ENCODE data around the gene MIXL1.
"Not testable (repeated sequence)": the region's sequence is repeated elsewhere in the genome, so short reads cannot be mapped to it uniquely, and the experiment has no call there.

Gene MIXL1

DNA sequence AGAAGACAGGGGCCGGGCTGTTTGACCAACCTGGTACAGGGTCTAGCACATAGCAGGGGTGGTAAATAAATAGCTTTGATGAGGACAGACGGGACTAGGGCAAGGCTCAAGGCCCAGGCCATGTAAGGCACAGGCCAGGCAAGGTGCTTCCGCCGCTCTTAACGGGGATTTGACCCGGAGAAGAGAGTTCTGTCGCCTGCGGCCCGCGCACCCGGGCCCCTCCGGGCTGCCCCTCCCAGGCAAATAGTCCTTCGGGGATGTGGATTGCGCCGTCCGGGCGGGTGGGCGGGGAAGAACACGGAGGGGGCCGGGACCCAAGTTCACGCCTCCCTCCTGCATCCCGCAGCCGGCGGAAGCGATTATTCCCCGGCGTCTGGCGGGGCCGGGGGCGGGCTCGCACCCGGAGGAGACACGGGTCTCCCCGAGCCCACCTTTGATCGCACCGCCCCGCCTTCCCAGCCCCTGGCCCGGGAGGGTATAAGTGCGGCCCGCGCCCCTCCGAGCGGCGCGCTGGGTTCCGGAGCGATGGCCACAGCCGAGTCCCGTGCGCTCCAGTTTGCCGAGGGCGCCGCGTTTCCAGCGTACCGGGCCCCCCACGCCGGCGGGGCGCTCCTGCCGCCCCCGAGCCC, at the start of gene MIXL1:
Gene MIXL1, plus strand, starts transcription at position 508 of the 629 bp plus-strand sequence. Its CDS starts 18 bp downstream, at position 526.
- no peak for DNase-seq (ENCODE audit: low read depth in 2 of 2)

DNA sequence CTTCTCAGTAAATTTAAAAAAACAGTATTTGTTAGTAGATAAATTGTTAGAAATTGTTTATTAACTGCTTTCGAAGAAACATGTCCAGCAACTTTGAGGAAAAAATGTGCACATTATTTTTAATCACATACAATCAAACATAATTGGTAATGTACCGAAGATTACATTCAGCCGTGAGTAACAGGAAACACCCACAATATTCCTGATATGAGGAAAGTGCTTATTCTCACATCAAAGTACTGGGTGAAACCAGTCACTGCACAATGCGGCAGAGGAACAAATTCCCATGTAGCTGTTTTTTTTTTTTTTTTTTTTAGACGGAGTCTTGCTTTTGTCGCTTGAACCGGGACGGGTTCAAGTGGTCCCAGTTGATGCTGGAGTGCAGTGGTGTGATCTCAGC, 46.6 kb upstream of the MIXL1 start:
- DNase-seq (ENCODE audit: low read depth in 2 of 2), result no peak

DNA sequence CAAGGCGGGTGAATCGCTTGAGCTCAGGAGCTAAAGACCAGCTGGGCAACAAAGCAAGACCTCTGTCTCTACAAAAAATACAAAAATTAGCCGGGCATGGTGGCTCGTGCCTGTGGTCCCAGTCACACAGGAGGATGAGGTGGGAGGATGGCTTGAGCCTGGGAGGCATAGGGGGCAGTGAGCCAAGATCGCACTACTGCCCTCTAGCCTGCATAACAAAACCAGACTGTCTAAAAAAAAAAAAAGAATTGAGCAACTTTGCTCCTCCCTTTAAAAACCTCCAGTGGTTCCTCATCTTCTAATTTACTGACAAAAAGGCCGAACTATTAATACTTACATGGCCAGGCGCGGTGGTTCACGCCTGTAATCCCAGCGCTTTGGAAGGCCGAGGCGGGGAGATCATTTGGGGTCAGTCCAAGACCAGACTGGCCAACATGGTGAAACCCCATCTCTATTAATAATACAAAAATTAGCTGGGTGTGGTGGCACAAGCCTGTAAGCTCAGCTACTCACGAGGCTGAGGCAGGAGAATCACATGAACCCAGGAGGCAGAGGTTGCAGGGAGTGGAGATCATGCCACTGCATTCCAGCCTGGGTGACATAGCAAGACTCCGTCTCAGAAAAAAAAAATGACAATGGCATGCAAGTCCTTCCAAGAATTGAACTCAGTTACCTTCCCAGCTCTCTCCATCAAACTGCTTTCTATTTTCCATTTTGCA, 41.3 kb upstream of the MIXL1 start:
- no peak for DNase-seq (ENCODE audit: low read depth in 2 of 2)

DNA sequence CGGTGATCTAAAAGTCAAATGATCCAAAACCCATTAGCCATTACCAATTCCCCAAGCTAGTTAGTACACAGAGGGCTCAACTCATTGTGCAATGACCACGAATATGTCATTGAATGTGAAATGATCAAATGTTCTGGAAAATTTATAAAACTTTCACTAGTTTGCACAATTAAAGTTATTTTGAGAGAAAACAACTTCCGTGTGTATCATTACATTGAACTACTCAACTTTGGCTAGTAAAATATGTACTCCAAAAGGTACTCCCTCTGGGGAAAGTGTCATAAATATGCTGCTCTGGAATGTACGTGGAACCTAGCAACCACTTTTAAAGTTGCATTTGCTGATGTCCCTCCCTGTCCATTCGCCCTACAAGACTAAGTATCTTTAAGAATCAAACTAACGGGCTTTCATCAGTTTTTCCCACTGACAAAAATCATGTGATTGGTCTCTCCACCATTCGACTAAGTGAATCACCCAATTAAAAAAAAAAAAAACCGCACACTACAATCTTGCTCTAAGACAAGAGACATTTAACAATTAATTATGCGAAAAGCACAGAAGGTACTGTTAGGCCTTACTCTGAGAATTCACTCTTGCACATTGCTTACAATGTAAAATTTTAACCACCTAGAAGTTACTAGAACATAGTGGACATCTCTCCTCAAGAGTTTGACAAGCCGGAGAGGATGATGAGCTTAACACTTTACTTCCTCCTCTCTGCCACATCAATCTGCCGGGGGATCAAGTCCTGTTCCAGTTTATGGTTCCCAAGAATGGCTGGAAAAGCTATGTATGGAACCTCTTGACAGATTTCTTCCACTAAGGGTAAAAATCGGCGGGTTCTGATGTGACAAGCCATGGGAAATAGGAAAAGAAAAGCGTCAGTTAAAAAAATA, 38.1 kb upstream of the MIXL1 start:
- no peak for DNase-seq (ENCODE audit: low read depth in 2 of 2)

- peak; percentile 46 to 61 for DNase-seq (ENCODE audit: low read depth in 2 of 2)
Measured at GRCh38 chr1:226186124-226187018, 37.1 kb upstream of the MIXL1 start, which contains the start of gene ACBD3. ACBD3 (minus strand) TSS chr1:226186741; CDS start chr1:226186675, 66 bp downstream.

- DNase-seq (ENCODE audit: low read depth in 2 of 2), result no peak
Measured at GRCh38 chr1:226187019-226187322, 36.5 kb upstream of the MIXL1 start.

DNA sequence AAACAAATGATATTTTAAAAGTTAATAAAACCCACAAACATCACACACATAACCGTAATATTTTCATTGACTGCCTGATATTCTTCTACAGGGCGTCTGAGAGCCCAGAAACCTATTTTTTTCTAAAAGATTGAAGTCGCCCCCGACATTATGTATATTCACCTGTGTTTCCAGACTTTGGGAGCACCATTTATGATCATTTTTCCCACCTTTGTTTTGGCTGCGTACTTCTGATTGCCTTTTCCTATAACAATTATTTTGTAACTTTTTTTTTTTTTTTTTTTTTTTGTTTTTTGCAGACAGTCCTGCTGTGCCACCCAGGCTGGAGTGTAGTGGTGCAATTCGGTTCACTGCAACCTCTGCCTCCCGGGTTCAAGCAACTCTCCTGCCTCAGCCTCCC, 36.1 kb upstream of the MIXL1 start:
- DNase-seq (ENCODE audit: low read depth in 2 of 2), result no peak

DNA sequence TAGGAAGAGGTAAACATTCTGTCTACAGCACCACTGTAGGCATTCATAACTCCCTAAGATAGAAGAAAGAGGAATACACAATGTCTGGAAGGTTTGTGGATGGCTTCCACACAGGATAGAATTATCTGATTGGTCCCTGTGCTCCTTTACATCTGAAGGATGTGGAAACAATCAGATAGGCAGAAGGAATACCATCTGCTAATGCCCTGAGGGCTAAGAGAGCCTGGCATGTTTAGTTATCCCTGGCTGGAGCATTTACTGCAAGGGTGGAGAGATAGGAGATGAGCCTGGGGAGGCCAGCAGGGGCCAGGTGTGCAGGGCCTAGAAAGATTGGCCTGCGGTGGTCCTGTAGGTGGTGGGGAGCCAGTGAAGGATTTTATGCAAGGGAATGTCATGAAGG, 28.3 kb upstream of the MIXL1 start:
- DNase-seq (ENCODE audit: low read depth in 2 of 2), result no peak

DNA sequence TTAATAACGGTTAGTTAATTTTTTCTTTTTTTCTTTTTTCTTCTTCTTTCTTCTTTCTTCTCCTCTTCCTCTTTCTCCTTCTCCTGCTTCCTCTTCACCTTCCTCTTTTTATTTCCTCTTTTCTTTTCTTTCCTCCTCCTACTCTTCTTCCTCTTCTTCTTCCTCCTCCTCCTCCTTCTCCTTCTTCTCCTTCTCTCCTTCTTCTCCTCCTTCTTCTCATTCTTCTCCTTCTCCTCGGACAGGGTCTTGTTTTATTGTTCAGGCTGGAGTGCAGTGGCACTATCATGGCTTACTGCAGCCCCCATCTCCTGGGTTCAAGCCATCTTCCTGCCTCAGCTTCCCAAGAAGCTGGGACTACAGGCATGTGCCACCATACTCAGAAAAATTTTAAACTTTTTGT, 23.5 kb upstream of the MIXL1 start:
- no peak for DNase-seq (ENCODE audit: low read depth in 2 of 2)

DNA sequence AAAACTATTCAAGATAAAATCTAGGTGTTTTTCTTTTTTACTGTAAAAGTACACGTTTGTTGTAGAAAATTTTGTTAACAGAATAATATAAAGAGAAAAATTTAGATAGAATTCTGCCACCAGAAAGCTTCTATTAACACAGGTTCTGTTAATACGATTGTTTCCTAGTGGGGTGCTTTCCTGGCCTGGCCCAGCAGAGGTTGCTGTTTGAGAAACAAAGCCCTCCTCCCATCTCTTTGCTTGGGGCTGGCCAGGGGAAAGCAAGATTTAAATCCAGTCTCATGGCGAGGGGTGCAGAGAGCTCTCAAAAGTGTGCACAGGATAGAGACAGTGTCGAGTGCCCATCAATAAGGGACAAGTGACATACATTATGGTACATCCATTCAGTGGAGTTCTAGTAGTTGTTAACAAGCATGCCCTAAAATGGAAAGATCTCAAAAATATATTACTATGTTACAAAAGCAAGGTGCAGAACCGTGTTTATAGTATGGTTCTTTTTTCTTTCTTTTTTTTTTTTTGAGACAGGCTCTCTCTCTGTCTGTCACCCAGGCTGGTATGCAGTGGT, 22.4 kb upstream of the MIXL1 start:
- no peak for DNase-seq (ENCODE audit: low read depth in 2 of 2)

DNA sequence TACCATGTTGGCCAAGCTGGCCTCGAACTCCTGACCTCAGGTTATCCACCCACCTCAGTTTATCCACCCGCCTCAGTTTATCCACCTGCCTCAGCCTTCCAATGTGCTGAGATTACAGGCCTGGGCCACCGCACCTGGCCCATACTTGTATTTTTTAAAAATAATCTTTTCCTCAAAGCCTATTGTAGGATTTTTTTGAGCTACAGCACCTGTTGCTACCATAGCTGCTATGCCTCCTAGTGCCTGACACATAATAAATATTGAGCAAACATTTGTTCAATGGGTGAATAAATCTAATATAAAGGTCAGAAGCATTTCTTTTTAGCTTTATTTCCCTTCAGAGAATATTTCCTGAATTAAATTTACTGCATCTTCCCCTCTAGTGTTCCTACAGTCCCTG, 21.2 kb upstream of the MIXL1 start:
- no peak for DNase-seq (ENCODE audit: low read depth in 2 of 2)

GRCh38 chr1:226202666-226203065, 20.8 kb upstream of the MIXL1 start:
- not testable (repeated sequence) for DNase-seq (ENCODE audit: low read depth in 2 of 2)

DNA sequence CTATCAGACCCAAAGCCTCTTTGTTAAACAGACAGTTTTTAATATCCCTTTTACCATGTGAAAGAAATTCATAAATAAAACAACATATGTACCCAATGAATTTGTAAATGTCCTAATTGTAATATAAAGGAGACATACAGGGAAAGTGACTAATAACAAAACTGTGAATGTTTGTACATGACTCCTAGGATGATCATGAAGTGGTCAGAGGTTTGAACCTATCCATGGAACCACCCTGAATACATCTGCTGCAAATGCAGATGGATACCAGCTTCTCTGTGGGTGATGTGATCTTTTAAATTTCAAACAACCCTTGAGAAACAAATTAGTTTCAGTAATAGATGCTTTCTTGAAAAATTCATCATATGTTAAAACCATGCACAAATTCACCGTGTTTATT, 20.2 kb upstream of the MIXL1 start:
- no peak for DNase-seq (ENCODE audit: low read depth in 2 of 2)

- no peak for DNase-seq (ENCODE audit: low read depth in 2 of 2)
Measured at GRCh38 chr1:226203655-226204054, 19.8 kb upstream of the MIXL1 start.

- DNase-seq (ENCODE audit: low read depth in 2 of 2), result no peak
Measured at GRCh38 chr1:226204198-226204597, 19.3 kb upstream of the MIXL1 start.

- DNase-seq (ENCODE audit: low read depth in 2 of 2), result no peak
Measured at GRCh38 chr1:226207048-226207447, 16.4 kb upstream of the MIXL1 start.

- DNase-seq (ENCODE audit: low read depth in 2 of 2), result no peak
Measured at GRCh38 chr1:226209307-226210059, 14.0 kb upstream of the MIXL1 start.

GRCh38 chr1:226210571-226211176, 12.8 kb upstream of the MIXL1 start:
- no peak for DNase-seq (ENCODE audit: low read depth in 2 of 2)

- DNase-seq (ENCODE audit: low read depth in 2 of 2), result no peak
Measured at GRCh38 chr1:226211181-226211821, 12.2 kb upstream of the MIXL1 start.

DNA sequence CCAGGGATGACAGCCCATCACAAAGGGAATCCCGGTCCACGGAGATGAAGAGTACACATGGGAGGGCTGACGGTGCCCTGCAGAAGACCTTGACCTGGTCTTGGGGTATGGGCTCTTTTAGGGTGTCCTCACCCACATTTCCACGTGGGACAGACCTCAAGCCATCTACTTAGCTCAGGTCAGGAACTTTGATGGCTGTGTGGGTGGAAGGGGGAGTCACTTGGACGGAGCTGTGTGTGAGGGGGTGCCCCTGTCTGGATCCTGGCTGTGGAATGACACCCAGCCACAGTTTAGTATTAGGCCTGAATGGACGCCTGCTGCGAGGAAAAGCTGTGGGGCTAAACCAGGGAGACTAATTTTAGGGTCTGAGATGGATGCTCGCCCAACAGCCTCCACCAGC, 10.9 kb upstream of the MIXL1 start:
- no peak for DNase-seq (ENCODE audit: low read depth in 2 of 2)

All from stimulated activated CD4-positive, alpha-beta T cell treated with anti-CD3 and anti-CD28 coated beads, Interleukin-1b, Interleukin-23, amount 100 ng/mL, for 1 hour (primary cell).